ENCODE results near the gene CIAO2B. TPM values are rescaled to one million over a fixed set of nuclear protein-coding genes. Genes with fewer than 3 reads are reported as not detected.

CIAO2B gene
- total RNA-seq, 1 donor = 97.4 TPM

- Histone ChIP-seq H2AFZ (ENCODE audit: low read length) (no peak overlapping the region), H3K79me2 (ENCODE audit: insufficient read depth, low read length) (no peaks in the 10 kb centered on the region), H3K4me2 (ENCODE audit: insufficient read depth, low read length) (no peak overlapping the region), H3K36me3 (ENCODE audit: insufficient read depth, low read length) (no peaks in the 10 kb centered on the region), H3K27ac (ENCODE audit: low read depth, low read length) (no peak overlapping the region), H3K27me3 (ENCODE audit: insufficient read depth, low read length) (peaks cover 19% of the 10 kb centered on the region), H4K20me1 (ENCODE audit: insufficient read depth, low read length) (no peaks in the 10 kb centered on the region), H3K9me3 (ENCODE audit: low read depth, low read length) (no peaks in the 10 kb centered on the region), H3K4me3 (ENCODE audit: insufficient read depth, low read length) (no peak overlapping the region), H3K4me1 (ENCODE audit: insufficient read depth, low read length) (peaks cover 3% of the 10 kb centered on the region)
- TF ChIP-seq, protein P1, sequence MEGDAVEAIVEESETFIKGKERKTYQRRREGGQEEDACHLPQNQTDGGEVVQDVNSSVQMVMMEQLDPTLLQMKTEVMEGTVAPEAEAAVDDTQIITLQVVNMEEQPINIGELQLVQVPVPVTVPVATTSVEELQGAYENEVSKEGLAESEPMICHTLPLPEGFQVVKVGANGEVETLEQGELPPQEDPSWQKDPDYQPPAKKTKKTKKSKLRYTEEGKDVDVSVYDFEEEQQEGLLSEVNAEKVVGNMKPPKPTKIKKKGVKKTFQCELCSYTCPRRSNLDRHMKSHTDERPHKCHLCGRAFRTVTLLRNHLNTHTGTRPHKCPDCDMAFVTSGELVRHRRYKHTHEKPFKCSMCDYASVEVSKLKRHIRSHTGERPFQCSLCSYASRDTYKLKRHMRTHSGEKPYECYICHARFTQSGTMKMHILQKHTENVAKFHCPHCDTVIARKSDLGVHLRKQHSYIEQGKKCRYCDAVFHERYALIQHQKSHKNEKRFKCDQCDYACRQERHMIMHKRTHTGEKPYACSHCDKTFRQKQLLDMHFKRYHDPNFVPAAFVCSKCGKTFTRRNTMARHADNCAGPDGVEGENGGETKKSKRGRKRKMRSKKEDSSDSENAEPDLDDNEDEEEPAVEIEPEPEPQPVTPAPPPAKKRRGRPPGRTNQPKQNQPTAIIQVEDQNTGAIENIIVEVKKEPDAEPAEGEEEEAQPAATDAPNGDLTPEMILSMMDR (IDR thresholded peaks at IDR 0.05; ENCODE audit: extremely low read depth, low read depth, low read length) = no peak
- DNase-seq (ENCODE audit: insufficient read length, low spot score, missing footprints) = peak; percentile 81
Observed at GRCh38 chr16:66906916-66907836, 27.0 kb downstream of the CIAO2B start.

GRCh38 chr16:66905633-66906539, 28.3 kb downstream of the CIAO2B start:
- no peak overlapping the region for H3K4me2 ChIP-seq (ENCODE audit: insufficient read depth, low read length)

GRCh38 chr16:66904846-66905632, 29.2 kb downstream of the CIAO2B start:
- DNase-seq (ENCODE audit: insufficient read length, low spot score, missing footprints) = peak; percentile 80
- Histone ChIP-seq H3K4me2 (ENCODE audit: insufficient read depth, low read length) (no peak overlapping the region), H2AFZ (ENCODE audit: low read length) (no peak overlapping the region), H3K4me1 (ENCODE audit: insufficient read depth, low read length) (peaks cover 15% of the 10 kb centered on the region), H3K4me3 (ENCODE audit: insufficient read depth, low read length) (no peak overlapping the region), H3K27ac (ENCODE audit: low read depth, low read length) (no peak overlapping the region), H4K20me1 (ENCODE audit: insufficient read depth, low read length) (no peaks in the 10 kb centered on the region), H3K36me3 (ENCODE audit: insufficient read depth, low read length) (no peaks in the 10 kb centered on the region), H3K9me3 (ENCODE audit: low read depth, low read length) (no peaks in the 10 kb centered on the region), H3K27me3 (ENCODE audit: insufficient read depth, low read length) (peaks cover 17% of the 10 kb centered on the region), H3K79me2 (ENCODE audit: insufficient read depth, low read length) (no peaks in the 10 kb centered on the region)
- TF ChIP-seq, protein P1 (IDR thresholded peaks at IDR 0.05; ENCODE audit: extremely low read depth, low read depth, low read length) = no peak

More at GRCh38 chr16:66905633-66906539, 28.3 kb downstream of the CIAO2B start:
- DNase-seq (ENCODE audit: insufficient read length, low spot score, missing footprints) = peak; percentile 63
- no peaks in the 10 kb centered on the region for H3K36me3 ChIP-seq (ENCODE audit: insufficient read depth, low read length)
- H3K4me3 ChIP-seq (ENCODE audit: insufficient read depth, low read length) = no peak overlapping the region
- no peaks in the 10 kb centered on the region for H3K79me2 ChIP-seq (ENCODE audit: insufficient read depth, low read length)
- no peaks in the 10 kb centered on the region for H3K9me3 ChIP-seq (ENCODE audit: low read depth, low read length)
- H3K4me1 ChIP-seq (ENCODE audit: insufficient read depth, low read length) = peaks cover 8% of the 10 kb centered on the region
- no peaks in the 10 kb centered on the region for H4K20me1 ChIP-seq (ENCODE audit: insufficient read depth, low read length)
- H3K27me3 ChIP-seq (ENCODE audit: insufficient read depth, low read length) = peaks cover 17% of the 10 kb centered on the region
- TF ChIP-seq, protein P1 (IDR thresholded peaks at IDR 0.05; ENCODE audit: extremely low read depth, low read depth, low read length) = no peak
- H2AFZ ChIP-seq (ENCODE audit: low read length) = no peak overlapping the region
- no peak overlapping the region for H3K27ac ChIP-seq (ENCODE audit: low read depth, low read length)
